Skeletal muscle tissue (tissue), 4 donors: Measurements from ENCODE around the gene DLG2. TPM values are rescaled to one million over a fixed set of nuclear protein-coding genes. Genes with fewer than 3 reads are reported as not detected.

Source experiments
- H3K27ac ChIP-seq: one replicate; pipeline ENCODE4 v1.7.0; 2013; ENCODE audit warnings: mild to moderate bottlenecking, low read depth, low read length, inconsistent platforms
- H3K27me3 ChIP-seq, 3 donors: one replicate each; pipeline ENCODE4 v1.7.0; 2013; ENCODE audit warnings: low read length in 3 of 3; ENCODE audit not compliant: control insufficient read depth in 3 of 3, insufficient read depth in 3 of 3
- H3K36me3 ChIP-seq, 3 donors: one replicate each; pipeline ENCODE4 v1.7.0; 2013; ENCODE audit warnings: low read length in 3 of 3; ENCODE audit not compliant: control insufficient read depth in 3 of 3, insufficient read depth in 3 of 3
- H3K4me1 ChIP-seq, 3 donors: one replicate each; pipeline ENCODE4 v1.7.0; 2013; ENCODE audit warnings: low read length in 3 of 3, mild to moderate bottlenecking in 3 of 3; ENCODE audit not compliant: control insufficient read depth in 3 of 3, insufficient read depth in 3 of 3
- H3K4me3 ChIP-seq, 3 donors: one replicate each; pipeline ENCODE4 v1.7.0; 2013; ENCODE audit warnings: low read length in 3 of 3
- H3K9ac ChIP-seq, 3 donors: one replicate each; pipeline ENCODE4 v1.7.0; 2013; ENCODE audit warnings: low read length in 3 of 3, mild to moderate bottlenecking in 3 of 3, moderate library complexity in 2 of 3, low read depth in 1 of 3
- H3K9me3 ChIP-seq, 3 donors: one replicate each; pipeline ENCODE4 v1.7.0; 2013; ENCODE audit warnings: low read length in 3 of 3; ENCODE audit not compliant: control insufficient read depth in 3 of 3
- total RNA-seq: library from RNA; depleted of rRNA; stranded (reverse); fragments of >200 nt; gene quantifications from one replicate; pipeline ENCODE4 v1.2.3, GENCODE V29; 2014
- donor health status: Osteomylitis.

Gene DLG2
- total RNA-seq, 1 donor from 2014 or later, result 18.3 TPM

GRCh38 chr11:83677730-83678129, 1949.4 kb downstream of the DLG2 start:
- no peaks in the 10 kb centered on the region for H3K36me3 ChIP-seq
- H3K4me3 ChIP-seq, result no peak overlapping the region
- H3K27ac ChIP-seq, result no peak overlapping the region
- H3K9me3 ChIP-seq, result no peaks in the 10 kb centered on the region
- H3K4me1 ChIP-seq, result peaks cover 0 to 7% (median 0%) of the 10 kb centered on the region in 3 donors
- no peak overlapping the region for H3K9ac ChIP-seq
- H3K27me3 ChIP-seq, result no peaks in the 10 kb centered on the region

- no peaks in the 10 kb centered on the region for H3K4me1 ChIP-seq
- H3K27me3 ChIP-seq, result no peaks in the 10 kb centered on the region
- no peak overlapping the region for H3K9ac ChIP-seq
- H3K9me3 ChIP-seq, result no peaks in the 10 kb centered on the region
- H3K36me3 ChIP-seq, result no peaks in the 10 kb centered on the region
- H3K4me3 ChIP-seq, result no peak overlapping the region
- H3K27ac ChIP-seq, result no peak overlapping the region
Measured at GRCh38 chr11:83676056-83676601, 1951.0 kb downstream of the DLG2 start.

- Histone ChIP-seq H3K9ac (no peak overlapping the region), H3K9me3 (no peaks in the 10 kb centered on the region), H3K27me3 (no peaks in the 10 kb centered on the region), H3K27ac (no peak overlapping the region), H3K4me1 (no peaks in the 10 kb centered on the region), H3K36me3 (no peaks in the 10 kb centered on the region), H3K4me3 (no peak overlapping the region)
Measured at GRCh38 chr11:83674102-83674896, 1952.8 kb downstream of the DLG2 start.

- H3K27ac ChIP-seq, result no peak overlapping the region
- H3K4me1 ChIP-seq, result no peaks in the 10 kb centered on the region
- no peak overlapping the region for H3K9ac ChIP-seq
- H3K4me3 ChIP-seq, result no peak overlapping the region
- no peaks in the 10 kb centered on the region for H3K27me3 ChIP-seq
- H3K36me3 ChIP-seq, result no peaks in the 10 kb centered on the region
- H3K9me3 ChIP-seq, result no peaks in the 10 kb centered on the region
Measured at GRCh38 chr11:83671289-83671688, 1955.9 kb downstream of the DLG2 start.

- no peak overlapping the region for H3K4me3 ChIP-seq
- no peaks in the 10 kb centered on the region for H3K9me3 ChIP-seq
- H3K4me1 ChIP-seq, result no peaks in the 10 kb centered on the region
- no peak overlapping the region for H3K9ac ChIP-seq
- no peaks in the 10 kb centered on the region for H3K27me3 ChIP-seq
- H3K27ac ChIP-seq, result no peak overlapping the region
- H3K36me3 ChIP-seq, result no peaks in the 10 kb centered on the region
Measured at GRCh38 chr11:83666149-83666548, 1961.0 kb downstream of the DLG2 start.

- no peaks in the 10 kb centered on the region for H3K9me3 ChIP-seq
- no peak overlapping the region for H3K9ac ChIP-seq
- no peaks in the 10 kb centered on the region for H3K4me1 ChIP-seq
- no peak overlapping the region for H3K27ac ChIP-seq
- H3K4me3 ChIP-seq, result no peak overlapping the region
- no peaks in the 10 kb centered on the region for H3K36me3 ChIP-seq
- H3K27me3 ChIP-seq, result no peaks in the 10 kb centered on the region
Measured at GRCh38 chr11:83663988-83664387, 1963.2 kb downstream of the DLG2 start.

GRCh38 chr11:83663446-83663845, 1963.7 kb downstream of the DLG2 start:
- Histone ChIP-seq H3K9ac (no peak overlapping the region), H3K4me3 (no peak overlapping the region), H3K9me3 (no peaks in the 10 kb centered on the region), H3K4me1 (no peaks in the 10 kb centered on the region), H3K27me3 (no peaks in the 10 kb centered on the region), H3K36me3 (no peaks in the 10 kb centered on the region), H3K27ac (no peak overlapping the region)

GRCh38 chr11:83662494-83662893, 1964.7 kb downstream of the DLG2 start:
- Histone ChIP-seq H3K27me3 (no peaks in the 10 kb centered on the region), H3K4me3 (no peak overlapping the region), H3K9me3 (no peaks in the 10 kb centered on the region), H3K36me3 (no peaks in the 10 kb centered on the region), H3K9ac (no peak overlapping the region), H3K27ac (no peak overlapping the region), H3K4me1 (no peaks in the 10 kb centered on the region)

- H3K9ac ChIP-seq, result no peak overlapping the region
- no peaks in the 10 kb centered on the region for H3K4me1 ChIP-seq
- no peaks in the 10 kb centered on the region for H3K9me3 ChIP-seq
- no peak overlapping the region for H3K27ac ChIP-seq
- H3K27me3 ChIP-seq, result no peaks in the 10 kb centered on the region
- H3K4me3 ChIP-seq, result no peak overlapping the region
- H3K36me3 ChIP-seq, result no peaks in the 10 kb centered on the region
Measured at GRCh38 chr11:83661491-83662350, 1965.4 kb downstream of the DLG2 start.

- no peak overlapping the region for H3K9ac ChIP-seq
- no peaks in the 10 kb centered on the region for H3K9me3 ChIP-seq
- no peak overlapping the region for H3K27ac ChIP-seq
- H3K4me3 ChIP-seq, result no peak overlapping the region
- H3K36me3 ChIP-seq, result no peaks in the 10 kb centered on the region
- H3K4me1 ChIP-seq, result no peaks in the 10 kb centered on the region
- H3K27me3 ChIP-seq, result no peaks in the 10 kb centered on the region
Measured at GRCh38 chr11:83659466-83659865, 1967.7 kb downstream of the DLG2 start.
